ENCODE measurements around the gene CAND2.

GRCh38 chr3:12818273-12818672 is 21.8 kb downstream of the CAND2 start:
- TF ChIP-seq POLR2A (IDR thresholded peaks at IDR 0.05; ENCODE audit: low read depth, low read length) = no peak
- TF ChIP-seq SPI1 (IDR thresholded peaks at IDR 0.05; ENCODE audit: low read depth, low read length) = no peak
- no peak for TF ChIP-seq POLR2AphosphoS5 (IDR thresholded peaks at IDR 0.05; ENCODE audit: low read depth, low read length)
- no peak for TF ChIP-seq TAF1 (IDR thresholded peaks at IDR 0.05; ENCODE audit: low read depth, low read length)
- TF ChIP-seq POU2F2 (IDR thresholded peaks at IDR 0.05; ENCODE audit: low read depth, low read length) = no peak
